ENCODE results near the gene VSTM4.

DNA sequence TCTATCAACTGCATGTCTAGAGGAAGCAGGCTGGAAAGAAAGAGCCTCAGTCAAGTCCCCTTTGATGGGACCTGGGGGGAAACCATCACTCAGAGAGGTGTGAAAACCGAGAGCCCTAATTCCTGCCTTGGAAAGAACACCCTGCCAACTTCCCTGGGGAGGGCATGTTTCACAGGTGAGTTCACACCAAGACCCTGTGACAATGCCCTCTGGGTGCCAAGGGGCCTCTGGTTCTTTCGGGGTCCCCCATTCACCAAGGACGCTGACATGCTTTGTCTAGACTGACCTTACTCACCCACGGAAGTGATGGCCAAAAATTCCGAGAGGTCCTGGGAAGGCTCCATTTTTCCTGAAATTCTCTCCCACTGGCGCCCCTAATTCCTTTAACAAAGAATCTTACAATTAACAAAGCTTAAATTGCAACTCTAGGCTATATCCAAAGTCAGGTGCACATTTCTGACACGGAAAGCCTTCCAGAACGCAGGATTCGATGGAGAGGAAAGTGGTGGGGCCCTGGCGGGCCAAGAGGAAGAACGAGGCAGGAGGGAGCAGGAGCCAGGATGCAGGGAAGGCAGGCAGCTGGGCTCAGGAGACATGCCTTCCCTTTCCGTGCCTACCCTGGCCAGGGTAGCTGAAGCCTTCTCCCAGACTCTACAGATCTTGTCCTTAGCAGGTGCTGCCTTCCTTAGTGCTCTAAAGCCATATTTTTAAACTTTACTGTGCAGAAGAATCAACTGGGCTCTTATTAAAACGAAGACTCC is 23.7 kb downstream of the VSTM4 start:
- TF ChIP-seq SUZ12 (IDR thresholded peaks at IDR 0.05; ENCODE audit: extremely low read depth, insufficient read depth, insufficient read length) (no peak), ZNF274 (IDR thresholded peaks at IDR 0.05; ENCODE audit: low read depth, low read length) (no peak)

Data from NT2/D1 (cell line).